Peyer's patch (tissue), 4 donors: ENCODE data around the gene ZNF142.

Experiments
- CTCF ChIP-seq, 6 experiments: fragments of 450-650 bp in 4 of 6; fragments of 200-600 bp in 2 of 6; sonication (generic) in 1 of 6; IDR thresholded peaks; one replicate each; pipeline ENCODE4 v1.5.1; 2017 to 2019; ENCODE audit warnings: antibody characterized with exemption in 6 of 6, mild to moderate bottlenecking in 3 of 6, moderate library complexity in 1 of 6
- POLR2A ChIP-seq, 2 donors: fragments of 450-650 bp; IDR thresholded peaks; one replicate each; pipeline ENCODE4 v1.5.1; 2017; ENCODE audit warnings: antibody characterized with exemption in 2 of 2, mild to moderate bottlenecking in 2 of 2, moderate library complexity in 2 of 2

- no peak for TF ChIP-seq CTCF (IDR thresholded peaks at IDR 0.05)
- no peak for TF ChIP-seq POLR2A (IDR thresholded peaks at IDR 0.05)
These were observed 17.2 kb downstream of the ZNF142 start for GRCh38 chr2:218642121-218642656.
